ENCODE measurements around the gene C1orf21.

DNA sequence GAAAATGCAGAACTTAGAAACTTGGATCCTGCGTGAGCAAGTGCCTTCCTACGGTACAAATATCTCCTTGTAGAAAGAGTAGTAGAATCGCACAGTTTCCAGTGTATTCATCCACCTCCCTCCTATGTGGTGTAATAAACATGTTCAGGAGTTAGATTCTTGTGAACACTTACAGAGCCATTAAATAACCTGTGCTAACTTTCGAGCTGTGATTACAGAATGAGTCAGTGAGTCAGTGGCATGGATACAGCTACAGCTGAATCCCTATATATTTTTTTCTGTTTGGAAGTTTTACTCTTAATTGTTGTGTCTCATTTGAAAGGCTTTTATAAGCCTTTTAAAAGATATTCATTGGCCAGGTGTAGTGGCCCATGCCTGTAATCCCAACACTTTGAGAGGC lies 219.1 kb downstream of the C1orf21 start:
- TF ChIP-seq, protein P1, sequence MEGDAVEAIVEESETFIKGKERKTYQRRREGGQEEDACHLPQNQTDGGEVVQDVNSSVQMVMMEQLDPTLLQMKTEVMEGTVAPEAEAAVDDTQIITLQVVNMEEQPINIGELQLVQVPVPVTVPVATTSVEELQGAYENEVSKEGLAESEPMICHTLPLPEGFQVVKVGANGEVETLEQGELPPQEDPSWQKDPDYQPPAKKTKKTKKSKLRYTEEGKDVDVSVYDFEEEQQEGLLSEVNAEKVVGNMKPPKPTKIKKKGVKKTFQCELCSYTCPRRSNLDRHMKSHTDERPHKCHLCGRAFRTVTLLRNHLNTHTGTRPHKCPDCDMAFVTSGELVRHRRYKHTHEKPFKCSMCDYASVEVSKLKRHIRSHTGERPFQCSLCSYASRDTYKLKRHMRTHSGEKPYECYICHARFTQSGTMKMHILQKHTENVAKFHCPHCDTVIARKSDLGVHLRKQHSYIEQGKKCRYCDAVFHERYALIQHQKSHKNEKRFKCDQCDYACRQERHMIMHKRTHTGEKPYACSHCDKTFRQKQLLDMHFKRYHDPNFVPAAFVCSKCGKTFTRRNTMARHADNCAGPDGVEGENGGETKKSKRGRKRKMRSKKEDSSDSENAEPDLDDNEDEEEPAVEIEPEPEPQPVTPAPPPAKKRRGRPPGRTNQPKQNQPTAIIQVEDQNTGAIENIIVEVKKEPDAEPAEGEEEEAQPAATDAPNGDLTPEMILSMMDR (IDR thresholded peaks at IDR 0.05 in 4 of 5, conservative IDR thresholded peaks at IDR 0.05 in 1 of 5), result no peak
- TF ChIP-seq POLR2A (IDR thresholded peaks at IDR 0.05), result no peak

All from gastrocnemius medialis (tissue), 4 donors.